SK-N-SH (cell line): ENCODE measurements around the gene MADD.

Source experiments
- CTCF ChIP-seq: fragments of 200-600 bp; sonication (generic); IDR thresholded peaks from 2 replicates; pipeline ENCODE4 v1.6.1; 2017; ENCODE audit warnings: antibody characterized with exemption, mild to moderate bottlenecking, moderate library complexity
- TF ChIP-seq, protein P1 (sequence below): fragments of 150-350 bp; IDR thresholded peaks from 2 replicates; pipeline ENCODE4 v1.6.1; 2016; ENCODE audit warnings: mild to moderate bottlenecking, low read depth, low read length

- TF ChIP-seq, protein P1, sequence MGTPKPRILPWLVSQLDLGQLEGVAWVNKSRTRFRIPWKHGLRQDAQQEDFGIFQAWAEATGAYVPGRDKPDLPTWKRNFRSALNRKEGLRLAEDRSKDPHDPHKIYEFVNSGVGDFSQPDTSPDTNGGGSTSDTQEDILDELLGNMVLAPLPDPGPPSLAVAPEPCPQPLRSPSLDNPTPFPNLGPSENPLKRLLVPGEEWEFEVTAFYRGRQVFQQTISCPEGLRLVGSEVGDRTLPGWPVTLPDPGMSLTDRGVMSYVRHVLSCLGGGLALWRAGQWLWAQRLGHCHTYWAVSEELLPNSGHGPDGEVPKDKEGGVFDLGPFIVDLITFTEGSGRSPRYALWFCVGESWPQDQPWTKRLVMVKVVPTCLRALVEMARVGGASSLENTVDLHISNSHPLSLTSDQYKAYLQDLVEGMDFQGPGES, result no peak
- TF ChIP-seq CTCF, result no peak
Observed at GRCh38 chr11:47285969-47286770, 16.2 kb downstream of the MADD start.
